GM13976 (cell line): ENCODE data around the gene KCNH4.

ENCODE experiments used
- DNase-seq: peaks from one replicate; pipeline ENCODE4 v3.0.0; 2012; ENCODE audit warnings: low spot score
- CTCF ChIP-seq: IDR thresholded peaks from 2 replicates; pipeline ENCODE4 v1.5.1; 2012; ENCODE audit warnings: borderline replicate concordance, mild to moderate bottlenecking; ENCODE audit not compliant: insufficient read depth; ENCODE audit errors: extremely low read depth, missing control alignments, control extremely low read depth
- in situ Hi-C: fragments of 300-500 bp; cut with MboI; formaldehyde crosslinking; loops from one replicate; pipeline ENCODE4 v1.12.0; 2022; ENCODE audit warnings: low sequenced_read_pairs, mixed read lengths, inconsistent platforms; ENCODE audit not compliant: unreplicated experiment

Gene KCNH4

GRCh38 chr17:42136654-42137051 is 44.3 kb downstream of the KCNH4 start:
- no peak for DNase-seq
- in situ Hi-C loops = no loop called here
- no peak for TF ChIP-seq CTCF

- no peak for DNase-seq
- in situ Hi-C loops = no loop called here
- TF ChIP-seq CTCF = no peak
These were observed 45.0 kb downstream of the KCNH4 start for GRCh38 chr17:42135664-42136653.

- no peak for TF ChIP-seq CTCF
- in situ Hi-C loops = no loop called here
- DNase-seq = no peak
These were observed 45.8 kb downstream of the KCNH4 start for GRCh38 chr17:42135151-42135550.

GRCh38 chr17:42133461-42134041 is 47.4 kb downstream of the KCNH4 start:
- peak; percentile 61 for DNase-seq
- in situ Hi-C loops = no loop called here
- TF ChIP-seq CTCF = no peak

- no peak for TF ChIP-seq CTCF
- DNase-seq = no peak
- in situ Hi-C loops = no loop called here
These were observed 48.0 kb downstream of the KCNH4 start for GRCh38 chr17:42132941-42133340.

GRCh38 chr17:42131981-42132432 is 48.9 kb downstream of the KCNH4 start:
- no peak for TF ChIP-seq CTCF
- in situ Hi-C loops = no loop called here
- no peak for DNase-seq
